ENCODE measurements around the gene TANGO2. TPM values are rescaled to one million over a fixed set of nuclear protein-coding genes. Genes with fewer than 3 reads are reported as not detected.

TANGO2 gene
- total and polyA plus RNA-seq, 3 experiments from 2014 or later, result 27.3 to 48.6 (median 28.0) TPM

DNA sequence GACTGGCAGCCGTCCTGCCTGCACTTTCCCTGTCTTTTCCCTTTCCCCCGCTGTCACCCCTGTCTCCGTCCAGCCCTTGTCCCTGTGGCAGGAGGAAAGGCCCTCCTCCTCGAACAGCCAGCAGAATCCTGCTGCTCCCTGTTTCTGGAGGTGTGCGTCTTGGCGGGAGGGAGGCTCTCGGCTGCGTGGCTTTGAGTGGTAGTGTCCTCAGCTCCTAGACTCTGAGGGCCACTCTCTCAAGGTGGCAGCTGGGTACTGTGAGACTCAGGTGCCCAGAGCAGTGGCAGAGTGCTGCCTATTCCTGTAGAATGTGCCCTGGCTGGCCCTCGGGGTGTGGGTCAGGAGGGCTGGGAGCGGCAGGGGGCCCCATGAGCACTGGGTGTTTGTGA is 85.9 kb downstream of the TANGO2 start:
- peak in 1 of 5 donors; percentile 33 for DNase-seq
- Histone ChIP-seq H3K4me3 (ENCODE audit: low read length) (no peak overlapping the region), H3K9me3 (ENCODE audit: low read length) (no peaks in the 10 kb centered on the region), H3K27me3 (ENCODE audit: insufficient read depth, low read length, poor library complexity, severe bottlenecking) (no peaks in the 10 kb centered on the region), H3K4me1 (ENCODE audit: insufficient read depth, low read length) (no peaks in the 10 kb centered on the region), H3K27ac (ENCODE audit: low read depth, low read length) (no peak overlapping the region), H3K36me3 (ENCODE audit: insufficient read depth, low read length) (peaks cover 58% of the 10 kb centered on the region)
- H3K27me3 Mint-ChIP-seq, result no peaks in the 10 kb centered on the region
- ChIA-PET POLR2A (interaction anchor here (0.6 kb wide), 1 partner anchor 469 kb away, joined by 4 read pairs; no protein-coding TSS in a partner anchor), CTCF (no interaction called here)
- no peaks in the 10 kb centered on the region for H3K9me3 Mint-ChIP-seq
- H3K4me3 Mint-ChIP-seq, result no peak overlapping the region
- H3K27ac Mint-ChIP-seq, result peak overlapping the region in 1 of 8 donors; percentile 15
- peaks cover 9 to 23% (median 10%) of the 10 kb centered on the region in 3 donors for H3K4me1 Mint-ChIP-seq
- peaks cover 0 to 76% (median 8%) of the 10 kb centered on the region in 3 donors for H3K36me3 Mint-ChIP-seq

GRCh38 chr22:20107471-20107901 is 86.6 kb downstream of the TANGO2 start:
- Histone ChIP-seq H3K27ac (ENCODE audit: low read depth, low read length) (no peak overlapping the region), H3K27me3 (ENCODE audit: insufficient read depth, low read length, poor library complexity, severe bottlenecking) (no peaks in the 10 kb centered on the region), H3K36me3 (ENCODE audit: insufficient read depth, low read length) (peaks cover 64% of the 10 kb centered on the region), H3K9me3 (ENCODE audit: low read length) (no peaks in the 10 kb centered on the region), H3K4me1 (ENCODE audit: insufficient read depth, low read length) (no peaks in the 10 kb centered on the region), H3K4me3 (ENCODE audit: low read length) (no peak overlapping the region)
- Mint-ChIP-seq H3K27ac (peak overlapping the region in 5 of 8 donors; percentile 42 to 96 (median 82)), H3K4me1 (peaks cover 8 to 20% (median 10%) of the 10 kb centered on the region in 3 donors), H3K4me3 (no peak overlapping the region), H3K9me3 (no peaks in the 10 kb centered on the region), H3K36me3 (peaks cover 0 to 76% (median 8%) of the 10 kb centered on the region in 3 donors), H3K27me3 (no peaks in the 10 kb centered on the region)
- ChIA-PET CTCF (interaction anchor here (1.8 kb wide), 1 partner anchor 15 kb away, joined by 4 read pairs; no protein-coding TSS in a partner anchor), POLR2A (interaction anchor here (0.6 kb wide), 2 partner anchors 36 to 468 kb away, joined by 4 read pairs; no protein-coding TSS in a partner anchor)
- DNase-seq, result peak in 1 of 5 donors; percentile 39

DNA sequence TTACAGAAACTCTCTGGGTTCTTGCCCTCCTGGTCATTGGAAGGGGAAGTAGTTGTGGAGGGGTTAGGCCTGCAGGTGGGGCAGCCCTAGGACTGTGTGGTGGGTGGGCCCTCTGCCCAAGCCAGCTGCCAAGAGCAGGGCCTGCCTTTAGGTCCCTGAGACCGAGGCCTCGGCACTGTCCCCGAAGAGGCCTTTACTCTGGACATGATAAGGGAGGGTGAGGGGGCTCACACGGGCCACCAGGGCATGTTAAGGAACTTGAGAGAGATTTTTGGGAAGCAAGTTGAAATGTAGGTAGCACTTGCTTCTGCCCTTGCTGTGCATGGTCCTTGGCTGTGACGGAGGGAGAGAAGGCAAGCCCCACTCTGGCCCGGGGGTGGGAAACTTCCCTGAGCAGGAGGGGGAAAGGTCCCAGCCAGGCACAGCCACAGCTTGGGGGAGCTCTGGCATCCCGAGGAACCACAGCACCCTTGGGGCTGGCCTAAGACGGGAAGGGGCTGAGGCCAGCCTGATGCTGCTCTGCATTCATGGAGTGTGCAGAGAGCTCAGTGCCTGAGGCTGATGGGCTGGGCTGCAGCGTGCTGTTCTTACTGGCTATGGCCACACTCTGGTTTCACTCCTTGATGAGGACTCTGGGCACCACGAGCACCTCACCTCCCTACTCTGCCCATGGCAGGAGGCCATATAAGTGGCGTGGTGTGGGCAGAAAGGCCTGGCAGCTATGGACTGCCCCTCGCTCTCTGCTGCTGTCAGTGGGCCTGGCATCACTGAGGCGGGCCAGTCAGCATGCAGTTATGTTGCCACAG is 87.2 kb downstream of the TANGO2 start:
- Histone ChIP-seq H3K36me3 (ENCODE audit: insufficient read depth, low read length) (peaks cover 71% of the 10 kb centered on the region), H3K4me3 (ENCODE audit: low read length) (no peak overlapping the region), H3K4me1 (ENCODE audit: insufficient read depth, low read length) (no peaks in the 10 kb centered on the region), H3K27me3 (ENCODE audit: insufficient read depth, low read length, poor library complexity, severe bottlenecking) (no peaks in the 10 kb centered on the region), H3K9me3 (ENCODE audit: low read length) (no peaks in the 10 kb centered on the region), H3K27ac (ENCODE audit: low read depth, low read length) (no peak overlapping the region)
- POLR2A ChIA-PET, result interaction anchor here (0.6 to 1.5 kb wide), 2 partner anchors 9 to 37 kb away, joined by 4 to 5 read pairs; partner anchors contain the start of gene TRMT2A
- Mint-ChIP-seq H3K9me3 (no peaks in the 10 kb centered on the region), H3K4me1 (peaks cover 7 to 16% (median 10%) of the 10 kb centered on the region in 3 donors), H3K27me3 (no peaks in the 10 kb centered on the region), H3K27ac (peak overlapping the region in 5 of 8 donors; percentile 42 to 96 (median 70)), H3K36me3 (peaks cover 0 to 79% (median 8%) of the 10 kb centered on the region in 3 donors), H3K4me3 (no peak overlapping the region)
- DNase-seq, result peak in 1 of 5 donors; percentile 38
- CTCF ChIA-PET, result interaction anchor here (0.8 to 1.8 kb wide), 2 partner anchors 16 to 21 kb away, joined by 3 to 4 read pairs; no protein-coding TSS in a partner anchor

DNA sequence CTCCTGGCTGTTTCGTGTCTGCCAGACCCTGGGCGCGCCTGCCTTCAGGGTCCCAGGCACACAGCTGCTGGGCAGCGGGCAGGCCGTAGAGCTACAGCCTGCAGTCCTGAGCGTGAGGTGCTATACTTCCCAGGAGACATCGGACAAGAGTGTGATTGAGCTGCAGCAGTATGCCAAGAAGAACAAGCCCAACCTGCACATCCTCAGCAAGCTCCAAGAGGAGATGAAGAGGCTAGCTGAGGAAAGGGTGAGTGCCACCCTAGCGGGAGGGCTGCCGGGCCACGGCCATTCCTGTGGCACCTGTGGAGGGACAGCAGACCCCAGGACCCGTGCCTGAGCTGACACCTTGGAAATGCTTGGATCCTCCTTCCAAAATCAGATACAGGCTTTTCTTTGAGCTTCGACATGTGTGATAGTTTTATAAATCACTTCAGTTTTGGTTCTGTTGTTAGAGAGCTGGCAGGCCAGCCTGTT is 87.9 kb downstream of the TANGO2 start:
- H3K27ac Mint-ChIP-seq, result peak overlapping the region in 3 of 8 donors; percentile 12 to 75 (median 70)

GRCh38 chr22:20109411-20110358 is 88.8 kb downstream of the TANGO2 start:
- Histone ChIP-seq H3K27ac (ENCODE audit: low read depth, low read length) (no peak overlapping the region), H3K36me3 (ENCODE audit: insufficient read depth, low read length) (peaks cover 69% of the 10 kb centered on the region), H3K4me1 (ENCODE audit: insufficient read depth, low read length) (no peaks in the 10 kb centered on the region), H3K4me3 (ENCODE audit: low read length) (no peak overlapping the region), H3K9me3 (ENCODE audit: low read length) (no peaks in the 10 kb centered on the region), H3K27me3 (ENCODE audit: insufficient read depth, low read length, poor library complexity, severe bottlenecking) (no peaks in the 10 kb centered on the region)
- H3K36me3 Mint-ChIP-seq, result peaks cover 0 to 84% (median 3%) of the 10 kb centered on the region in 3 donors
- CTCF ChIA-PET, result interaction anchor here (0.8 to 1.2 kb wide), 2 partner anchors 14 to 19 kb away, joined by 3 to 5 read pairs; no protein-coding TSS in a partner anchor
- no peaks in the 10 kb centered on the region for H3K9me3 Mint-ChIP-seq
- POLR2A ChIA-PET, result interaction anchor here (1.0 to 1.5 kb wide), 2 partner anchors 8 to 9 kb away, joined by 3 to 5 read pairs; partner anchors contain the start of gene TRMT2A
- H3K4me1 Mint-ChIP-seq, result peaks cover 10 to 20% (median 11%) of the 10 kb centered on the region in 3 donors
- H3K4me3 Mint-ChIP-seq, result no peak overlapping the region
- DNase-seq, result peak in 1 of 5 donors; percentile 43
- H3K27me3 Mint-ChIP-seq, result no peaks in the 10 kb centered on the region
- H3K27ac Mint-ChIP-seq, result no peak overlapping the region

More for the DNA sequence above, 87.9 kb downstream of the TANGO2 start:
- peaks cover 65% of the 10 kb centered on the region for H3K36me3 ChIP-seq (ENCODE audit: insufficient read depth, low read length)
- H3K4me3 ChIP-seq (ENCODE audit: low read length), result no peak overlapping the region
- DNase-seq, result peak in 1 of 5 donors; percentile 3
- no peak overlapping the region for H3K4me3 Mint-ChIP-seq
- ChIA-PET CTCF (interaction anchor here (0.8 to 1.8 kb wide), 2 partner anchors 17 to 20 kb away, joined by 3 to 4 read pairs; no protein-coding TSS in a partner anchor), POLR2A (interaction anchor here (1.5 kb wide), 1 partner anchor 8 kb away, joined by 5 read pairs; the partner anchor contains the start of gene TRMT2A)
- H3K36me3 Mint-ChIP-seq, result peaks cover 0 to 80% (median 4%) of the 10 kb centered on the region in 3 donors
- H3K27me3 ChIP-seq (ENCODE audit: insufficient read depth, low read length, poor library complexity, severe bottlenecking), result no peaks in the 10 kb centered on the region
- no peaks in the 10 kb centered on the region for H3K27me3 Mint-ChIP-seq
- H3K9me3 Mint-ChIP-seq, result no peaks in the 10 kb centered on the region
- no peaks in the 10 kb centered on the region for H3K4me1 ChIP-seq (ENCODE audit: insufficient read depth, low read length)
- H3K4me1 Mint-ChIP-seq, result peaks cover 7 to 16% (median 10%) of the 10 kb centered on the region in 3 donors
- no peaks in the 10 kb centered on the region for H3K9me3 ChIP-seq (ENCODE audit: low read length)
- H3K27ac ChIP-seq (ENCODE audit: low read depth, low read length), result no peak overlapping the region

- H3K27me3 Mint-ChIP-seq, result no peaks in the 10 kb centered on the region
- Histone ChIP-seq H3K27me3 (ENCODE audit: insufficient read depth, low read length, poor library complexity, severe bottlenecking) (no peaks in the 10 kb centered on the region), H3K9me3 (ENCODE audit: low read length) (no peaks in the 10 kb centered on the region), H3K36me3 (ENCODE audit: insufficient read depth, low read length) (peaks cover 66% of the 10 kb centered on the region), H3K27ac (ENCODE audit: low read depth, low read length) (no peak overlapping the region), H3K4me1 (ENCODE audit: insufficient read depth, low read length) (peaks cover 3% of the 10 kb centered on the region), H3K4me3 (ENCODE audit: low read length) (no peak overlapping the region)
- DNase-seq, result no peak
- ChIA-PET CTCF (interaction anchor here (0.9 to 1.5 kb wide), 6 partner anchors 9 to 255 kb away, joined by 3 to 7 read pairs (median 3); no protein-coding TSS in a partner anchor), POLR2A (interaction anchor here (1.0 kb wide), 1 partner anchor 10 kb away, joined by 3 read pairs; no protein-coding TSS in a partner anchor)
- H3K4me1 Mint-ChIP-seq, result peaks cover 14 to 25% (median 15%) of the 10 kb centered on the region in 3 donors
- H3K4me3 Mint-ChIP-seq, result no peak overlapping the region
- H3K9me3 Mint-ChIP-seq, result no peaks in the 10 kb centered on the region
- peaks cover 0 to 84% (median 5%) of the 10 kb centered on the region in 3 donors for H3K36me3 Mint-ChIP-seq
- peak overlapping the region in 6 of 8 donors; percentile 9 to 86 (median 77) for H3K27ac Mint-ChIP-seq
Measured at GRCh38 chr22:20110359-20110985, 89.6 kb downstream of the TANGO2 start.

Data from CD8-positive, alpha-beta memory T cell (primary cell).